Ovary (tissue), 9 donors: Measurements from ENCODE around the gene TRIOBP. TPM values are rescaled to one million over a fixed set of nuclear protein-coding genes. Genes with fewer than 3 reads are reported as not detected.

Source experiments
- DNase-seq, 5 donors: peaks; one replicate each; pipeline ENCODE4 v3.0.0-alpha.2; 2019 to 2020
- H3K27ac ChIP-seq, 2 donors: fragments of 200-600 bp; one replicate each; pipeline versions ENCODE4 v1.5.1 to v1.8.0; 2019 to 2022
- H3K27me3 ChIP-seq: fragments of 200-600 bp; one replicate; pipeline ENCODE4 v1.8.0; 2022
- H3K36me3 ChIP-seq: fragments of 200-600 bp; sonication (generic); one replicate; pipeline ENCODE4 v1.5.1; 2019
- H3K4me1 ChIP-seq: one replicate; pipeline ENCODE4 v1.8.1; 2013; ENCODE audit warnings: mild to moderate bottlenecking, moderate library complexity; ENCODE audit not compliant: insufficient read depth
- H3K4me3 ChIP-seq: fragments of 200-600 bp; sonication (generic); one replicate; pipeline ENCODE4 v1.5.1; 2017
- H3K9me3 ChIP-seq, 2 donors: fragments of 200-600 bp in 1 of 2; sonication (generic) in 1 of 2; one replicate each; pipeline versions ENCODE4 v1.5.1 to v1.8.1; 2013 to 2019; ENCODE audit warnings: mild to moderate bottlenecking in 1 of 2, moderate library complexity in 1 of 2
- CTCF ChIP-seq, 3 donors: fragments of 450-650 bp in 2 of 3; fragments of 200-600 bp in 1 of 3; IDR thresholded peaks; one replicate each; pipeline versions ENCODE4 v1.5.1 to v1.8.0; 2016 to 2022; ENCODE audit warnings: antibody characterized with exemption in 3 of 3, mild to moderate bottlenecking in 1 of 3
- EP300 ChIP-seq: sonication (generic); formaldehyde crosslinking; IDR thresholded peaks from one replicate; pipeline ENCODE4 v1.6.1; 2017; ENCODE audit warnings: antibody characterized with exemption
- POLR2A ChIP-seq: fragments of 450-650 bp; IDR thresholded peaks from one replicate; pipeline ENCODE4 v1.6.1; 2017; ENCODE audit warnings: antibody characterized with exemption, mild to moderate bottlenecking, moderate library complexity
- WGBS, 3 donors: extraction: QIAGEN DNeasy Blood & Tissue Kit in 1 of 3; methylation state at CpG; one replicate each; pipeline versions ENCODE4 v1.1.5 to v1.1.7; 2013 to 2017; 5-methylcytosine and 5-hydroxymethylcytosine counted together
- intact Hi-C, 4 donors: fragments of 100-400 bp; cut with DNase I; formaldehyde crosslinking; loops; one replicate each; pipeline versions ENCODE4 v1.11.0 to v1.15.1; 2022 to 2023
- polyA plus RNA-seq, 2 donors: library from polyadenylated mRNA; stranded (reverse); fragments of 200-250 nt in 1 of 2; fragments of 350-450 nt in 1 of 2; fragmentation: Illumina TruSeq in 1 of 2; extraction: RNeasy Lipid Tissue Mini Kit (QIAGEN cat#74804) in 1 of 2; gene quantifications; one replicate each; pipeline ENCODE4 v1.2.3, GENCODE V29; 2013 to 2014
- total RNA-seq, 7 donors: library from RNA; depleted of rRNA in 2 of 7; stranded (reverse); fragments of >200 nt in 2 of 7; fragmentation: NEBNext Ultra II Directional in 3 of 7; extraction: Animal tissue kit (Norgen Biotek cat#: 25700) in 3 of 7; gene quantifications; one replicate each; pipeline versions ENCODE4 v1.1.0 to v1.2.4, GENCODE V29; 2016 to 2023
- donor health status: DM: no; HTN: no; CAD: no; lungs with moderate emphysema.
- donor health status: DM: no; HTN: no; CAD: no.
- donor health status: Bipolar disorder and iron deficiency.
- donor health status: DM: yes; HTN: yes; CAD: no.
- donor health status: DM: no; HTN: no; CAD: no.
- donor health status: DM: yes; HTN: yes; CAD: no.

TRIOBP gene
- total and polyA plus RNA-seq, 9 donors, result 19.5 to 175 (median 86.8) TPM

DNA sequence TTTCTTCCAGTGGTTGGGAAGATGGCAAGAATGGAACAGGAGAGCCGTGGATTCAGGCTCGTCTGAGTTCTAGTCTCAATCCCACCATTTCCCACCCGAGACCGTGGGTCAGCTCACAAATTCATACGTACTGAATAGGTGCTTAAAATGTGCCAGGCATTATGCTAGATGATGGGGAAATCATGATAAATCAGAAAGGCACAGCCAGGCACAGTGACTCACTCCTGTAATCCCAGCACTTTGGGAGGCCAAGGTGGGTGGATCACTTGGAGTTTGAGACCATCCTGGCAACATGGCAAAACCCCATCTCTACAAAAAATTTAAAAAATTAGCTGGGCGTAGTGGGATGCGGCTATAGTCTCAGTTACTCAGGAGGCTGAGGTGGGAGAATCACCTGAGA lies 7.1 kb downstream of the TRIOBP start:
- Histone ChIP-seq H3K27me3 (no peaks in the 10 kb centered on the region), H3K36me3 (no peaks in the 10 kb centered on the region), H3K9me3 (no peaks in the 10 kb centered on the region), H3K4me1 (no peaks in the 10 kb centered on the region), H3K27ac (no peak overlapping the region), H3K4me3 (no peak overlapping the region)
- intact Hi-C loops, result no loop called here
- no peak for TF ChIP-seq CTCF (IDR thresholded peaks at IDR 0.05)
- TF ChIP-seq POLR2A, result no peak
- no peak for TF ChIP-seq EP300
- no peak for DNase-seq
- 78 to 81% (median 81%) methylated on average over 7 of the region's 7 CpGs for whole genome bisulfite sequencing, 3 donors

DNA sequence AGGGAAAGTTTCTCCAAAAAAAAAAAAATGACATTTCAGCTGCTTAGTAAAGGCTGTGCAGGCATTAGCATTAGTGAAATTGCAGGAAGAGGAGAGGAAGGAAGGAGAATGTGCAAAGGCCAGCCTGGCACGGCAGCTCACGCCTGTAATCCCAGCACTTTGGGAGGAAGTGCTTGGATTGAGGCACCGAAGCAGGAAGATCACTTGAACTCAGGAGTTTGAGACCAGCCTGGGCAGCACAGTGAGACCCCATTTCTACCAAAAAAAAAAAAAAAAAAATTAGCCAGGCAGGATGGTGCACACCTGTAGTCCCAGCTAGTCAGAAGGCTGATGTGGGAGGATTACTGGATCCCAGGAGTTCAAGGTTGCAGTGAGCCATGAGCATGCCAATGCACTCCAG lies 7.8 kb downstream of the TRIOBP start:
- H3K36me3 ChIP-seq, result no peaks in the 10 kb centered on the region
- no peak overlapping the region for H3K27ac ChIP-seq
- intact Hi-C loops, result no loop called here
- H3K9me3 ChIP-seq, result no peaks in the 10 kb centered on the region
- TF ChIP-seq CTCF (IDR thresholded peaks at IDR 0.05) (no peak), POLR2A (no peak), EP300 (no peak)
- 83 to 86% (median 83%) methylated on average over 3 of the region's 3 CpGs for WGBS, 3 donors
- no peaks in the 10 kb centered on the region for H3K4me1 ChIP-seq
- no peaks in the 10 kb centered on the region for H3K27me3 ChIP-seq
- no peak overlapping the region for H3K4me3 ChIP-seq
- no peak for DNase-seq

GRCh38 chr22:37705205-37705604 lies 8.4 kb downstream of the TRIOBP start:
- Histone ChIP-seq H3K27me3 (no peaks in the 10 kb centered on the region), H3K27ac (no peak overlapping the region), H3K9me3 (no peaks in the 10 kb centered on the region), H3K36me3 (no peaks in the 10 kb centered on the region), H3K4me3 (no peak overlapping the region), H3K4me1 (no peaks in the 10 kb centered on the region)
- TF ChIP-seq EP300 (no peak), POLR2A (no peak), CTCF (IDR thresholded peaks at IDR 0.05) (no peak)
- 93 to 97% (median 96%) methylated on average over 3 of the region's 3 CpGs for WGBS, 3 donors
- no peak for DNase-seq
- intact Hi-C loops, result no loop called here

DNA sequence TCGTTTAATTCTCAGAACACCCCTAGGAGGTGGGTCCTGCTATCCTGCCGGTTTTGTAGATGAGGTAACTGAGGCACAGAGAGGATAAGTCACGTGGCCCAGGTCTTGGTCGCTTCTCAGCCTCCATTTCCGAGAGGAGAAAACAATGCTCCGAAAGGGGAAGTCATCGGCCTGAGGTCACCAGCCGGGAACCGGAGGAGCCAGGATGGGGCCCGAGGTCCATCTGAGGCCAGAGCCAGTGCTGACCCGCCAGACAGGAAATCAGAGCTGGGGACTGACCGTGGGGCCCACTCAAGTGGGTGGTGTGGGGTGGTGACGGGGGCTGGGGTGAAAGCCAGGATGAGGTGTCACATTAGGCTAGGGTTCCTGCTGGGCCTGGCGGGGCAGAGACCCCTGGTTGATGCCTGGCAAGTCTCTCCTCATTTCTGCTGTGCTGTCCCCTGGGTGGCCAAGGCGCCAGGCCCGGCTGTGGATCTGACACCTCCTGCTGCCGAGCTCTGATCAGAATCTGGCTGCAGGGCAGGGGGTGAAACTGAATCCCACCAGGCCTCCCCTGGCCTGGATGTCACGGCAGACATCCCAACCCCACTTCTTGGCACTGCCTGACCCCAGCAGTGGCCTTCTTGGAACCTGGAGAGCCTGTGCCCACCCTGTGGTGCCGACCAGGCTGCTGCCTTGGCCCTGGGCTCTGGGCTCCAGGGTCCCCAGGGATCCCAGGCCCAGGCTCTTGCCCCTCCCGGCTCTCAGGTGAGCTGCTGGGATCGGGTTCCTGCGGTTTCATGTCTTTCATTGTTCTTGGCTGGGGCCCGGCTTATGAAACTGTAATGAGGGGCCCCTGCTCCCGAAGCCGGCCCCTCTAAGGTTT lies 12.0 kb downstream of the TRIOBP start:
- H3K4me1 ChIP-seq, result no peaks in the 10 kb centered on the region
- no peak for DNase-seq
- H3K36me3 ChIP-seq, result no peaks in the 10 kb centered on the region
- intact Hi-C loops, result no loop called here
- WGBS, 3 donors, result 88 to 91% (median 90%) methylated on average over 20 to 25 of the region's 25 CpGs
- no peak overlapping the region for H3K27ac ChIP-seq
- TF ChIP-seq POLR2A (no peak), CTCF (IDR thresholded peaks at IDR 0.05) (no peak), EP300 (no peak)
- no peaks in the 10 kb centered on the region for H3K9me3 ChIP-seq
- H3K4me3 ChIP-seq, result no peak overlapping the region
- no peaks in the 10 kb centered on the region for H3K27me3 ChIP-seq
